ENCODE measurements around the gene HSF5.

Gene HSF5

GRCh38 chr17:58420827-58421226 is 67.4 kb downstream of the HSF5 start:
- DNase-seq (ENCODE audit: low read depth) = no peak
- H3K4me3 ChIP-seq (ENCODE audit: low read depth, low read length) = no peak overlapping the region

GRCh38 chr17:58417300-58418092 is 70.7 kb downstream of the HSF5 start, which contains the start of gene RNF43:
Gene RNF43 (minus strand): TSS chr17:58417534. CDS start chr17:58415577, 1,957 bp downstream.
- peak within 1 kb of the TSS; percentile 14 for H3K4me3 ChIP-seq (ENCODE audit: low read depth, low read length)
- DNase-seq (ENCODE audit: low read depth) = peak; percentile 24

GRCh38 chr17:58416937-58417299 is 71.3 kb downstream of the HSF5 start:
- no peak overlapping the region for H3K4me3 ChIP-seq (ENCODE audit: low read depth, low read length)
- no peak for DNase-seq (ENCODE audit: low read depth)

- H3K4me3 ChIP-seq (ENCODE audit: low read depth, low read length) = no peak overlapping the region
- no peak for DNase-seq (ENCODE audit: low read depth)
Measured at GRCh38 chr17:58416396-58416795, 71.8 kb downstream of the HSF5 start.

GRCh38 chr17:58415371-58416055 is 72.7 kb downstream of the HSF5 start:
- no peak for DNase-seq (ENCODE audit: low read depth)
- no peak overlapping the region for H3K4me3 ChIP-seq (ENCODE audit: low read depth, low read length)

GRCh38 chr17:58414596-58414997 is 73.6 kb downstream of the HSF5 start:
- H3K4me3 ChIP-seq (ENCODE audit: low read depth, low read length) = no peak overlapping the region
- no peak for DNase-seq (ENCODE audit: low read depth)

GRCh38 chr17:58413684-58414083 is 74.5 kb downstream of the HSF5 start:
- no peak for DNase-seq (ENCODE audit: low read depth)
- no peak overlapping the region for H3K4me3 ChIP-seq (ENCODE audit: low read depth, low read length)

GRCh38 chr17:58412961-58413586 is 75.1 kb downstream of the HSF5 start:
- no peak overlapping the region for H3K4me3 ChIP-seq (ENCODE audit: low read depth, low read length)
- no peak for DNase-seq (ENCODE audit: low read depth)

GRCh38 chr17:58412064-58412703 is 76.0 kb downstream of the HSF5 start:
- DNase-seq (ENCODE audit: low read depth) = no peak
- no peak overlapping the region for H3K4me3 ChIP-seq (ENCODE audit: low read depth, low read length)

- no peak overlapping the region for H3K4me3 ChIP-seq (ENCODE audit: low read depth, low read length)
- no peak for DNase-seq (ENCODE audit: low read depth)
Measured at GRCh38 chr17:58411408-58411894, 76.8 kb downstream of the HSF5 start.

- no peak overlapping the region for H3K4me3 ChIP-seq (ENCODE audit: low read depth, low read length)
- DNase-seq (ENCODE audit: low read depth) = no peak
Measured at GRCh38 chr17:58410714-58411407, 77.3 kb downstream of the HSF5 start.

GRCh38 chr17:58409432-58409831 is 78.8 kb downstream of the HSF5 start:
- no peak for DNase-seq (ENCODE audit: low read depth)
- H3K4me3 ChIP-seq (ENCODE audit: low read depth, low read length) = no peak overlapping the region

GRCh38 chr17:58403311-58403710 is 84.9 kb downstream of the HSF5 start:
- DNase-seq (ENCODE audit: low read depth) = no peak
- H3K4me3 ChIP-seq (ENCODE audit: low read depth, low read length) = no peak overlapping the region

- no peak overlapping the region for H3K4me3 ChIP-seq (ENCODE audit: low read depth, low read length)
- no peak for DNase-seq (ENCODE audit: low read depth)
Measured at GRCh38 chr17:58402679-58403078, 85.5 kb downstream of the HSF5 start.

GRCh38 chr17:58402047-58402446 is 86.2 kb downstream of the HSF5 start:
- no peak for DNase-seq (ENCODE audit: low read depth)
- H3K4me3 ChIP-seq (ENCODE audit: low read depth, low read length) = no peak overlapping the region

GRCh38 chr17:58401287-58401686 is 86.9 kb downstream of the HSF5 start:
- no peak overlapping the region for H3K4me3 ChIP-seq (ENCODE audit: low read depth, low read length)
- no peak for DNase-seq (ENCODE audit: low read depth)

- H3K4me3 ChIP-seq (ENCODE audit: low read depth, low read length) = no peak overlapping the region
- no peak for DNase-seq (ENCODE audit: low read depth)
Measured at GRCh38 chr17:58400826-58401225, 87.4 kb downstream of the HSF5 start.

- no peak for DNase-seq (ENCODE audit: low read depth)
Measured at GRCh38 chr17:58399974-58400373, 88.2 kb downstream of the HSF5 start.

GRCh38 chr17:58398574-58399266 is 89.5 kb downstream of the HSF5 start:
- H3K4me3 ChIP-seq (ENCODE audit: low read depth, low read length) = no peak overlapping the region
- DNase-seq (ENCODE audit: low read depth) = no peak

More at GRCh38 chr17:58399974-58400373, 88.2 kb downstream of the HSF5 start:
- no peak overlapping the region for H3K4me3 ChIP-seq (ENCODE audit: low read depth, low read length)
